ENCODE data around the gene CHMP2A.

DNA sequence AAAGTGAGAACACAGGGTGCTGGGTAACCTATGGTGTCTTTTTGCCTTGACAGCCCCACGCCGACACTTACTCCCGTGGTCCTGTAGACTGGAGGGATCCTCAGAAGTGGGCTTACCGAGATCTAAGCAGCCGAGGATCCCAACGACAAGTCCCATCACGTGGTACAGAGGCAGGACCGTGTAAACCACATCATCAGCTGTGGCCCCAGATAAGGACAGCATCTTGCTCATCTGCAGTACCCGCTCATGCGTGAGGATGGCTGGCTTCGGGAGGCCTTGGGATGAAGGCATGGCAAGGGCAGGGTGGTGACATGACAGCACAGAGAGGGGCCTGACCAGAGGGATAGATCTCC, 45.2 kb downstream of the CHMP2A start:
- TF ChIP-seq, protein P1, sequence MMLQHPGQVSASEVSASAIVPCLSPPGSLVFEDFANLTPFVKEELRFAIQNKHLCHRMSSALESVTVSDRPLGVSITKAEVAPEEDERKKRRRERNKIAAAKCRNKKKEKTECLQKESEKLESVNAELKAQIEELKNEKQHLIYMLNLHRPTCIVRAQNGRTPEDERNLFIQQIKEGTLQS (CRISPR knock-in tag; conservative IDR thresholded peaks at IDR 0.05), result no peak
- TF ChIP-seq TEAD4 (CRISPR knock-in tag; IDR thresholded peaks at IDR 0.05) (no peak), FOXK1 (CRISPR knock-in tag; IDR thresholded peaks at IDR 0.05) (no peak), CBFB (CRISPR knock-in tag; IDR thresholded peaks at IDR 0.05; ENCODE audit: low read depth) (no peak), ZNF263 (CRISPR knock-in tag; IDR thresholded peaks at IDR 0.05; ENCODE audit: low read depth) (no peak)
- TF ChIP-seq, protein P2, sequence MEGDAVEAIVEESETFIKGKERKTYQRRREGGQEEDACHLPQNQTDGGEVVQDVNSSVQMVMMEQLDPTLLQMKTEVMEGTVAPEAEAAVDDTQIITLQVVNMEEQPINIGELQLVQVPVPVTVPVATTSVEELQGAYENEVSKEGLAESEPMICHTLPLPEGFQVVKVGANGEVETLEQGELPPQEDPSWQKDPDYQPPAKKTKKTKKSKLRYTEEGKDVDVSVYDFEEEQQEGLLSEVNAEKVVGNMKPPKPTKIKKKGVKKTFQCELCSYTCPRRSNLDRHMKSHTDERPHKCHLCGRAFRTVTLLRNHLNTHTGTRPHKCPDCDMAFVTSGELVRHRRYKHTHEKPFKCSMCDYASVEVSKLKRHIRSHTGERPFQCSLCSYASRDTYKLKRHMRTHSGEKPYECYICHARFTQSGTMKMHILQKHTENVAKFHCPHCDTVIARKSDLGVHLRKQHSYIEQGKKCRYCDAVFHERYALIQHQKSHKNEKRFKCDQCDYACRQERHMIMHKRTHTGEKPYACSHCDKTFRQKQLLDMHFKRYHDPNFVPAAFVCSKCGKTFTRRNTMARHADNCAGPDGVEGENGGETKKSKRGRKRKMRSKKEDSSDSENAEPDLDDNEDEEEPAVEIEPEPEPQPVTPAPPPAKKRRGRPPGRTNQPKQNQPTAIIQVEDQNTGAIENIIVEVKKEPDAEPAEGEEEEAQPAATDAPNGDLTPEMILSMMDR (IDR thresholded peaks at IDR 0.05), result no peak
- TF ChIP-seq, protein P3, sequence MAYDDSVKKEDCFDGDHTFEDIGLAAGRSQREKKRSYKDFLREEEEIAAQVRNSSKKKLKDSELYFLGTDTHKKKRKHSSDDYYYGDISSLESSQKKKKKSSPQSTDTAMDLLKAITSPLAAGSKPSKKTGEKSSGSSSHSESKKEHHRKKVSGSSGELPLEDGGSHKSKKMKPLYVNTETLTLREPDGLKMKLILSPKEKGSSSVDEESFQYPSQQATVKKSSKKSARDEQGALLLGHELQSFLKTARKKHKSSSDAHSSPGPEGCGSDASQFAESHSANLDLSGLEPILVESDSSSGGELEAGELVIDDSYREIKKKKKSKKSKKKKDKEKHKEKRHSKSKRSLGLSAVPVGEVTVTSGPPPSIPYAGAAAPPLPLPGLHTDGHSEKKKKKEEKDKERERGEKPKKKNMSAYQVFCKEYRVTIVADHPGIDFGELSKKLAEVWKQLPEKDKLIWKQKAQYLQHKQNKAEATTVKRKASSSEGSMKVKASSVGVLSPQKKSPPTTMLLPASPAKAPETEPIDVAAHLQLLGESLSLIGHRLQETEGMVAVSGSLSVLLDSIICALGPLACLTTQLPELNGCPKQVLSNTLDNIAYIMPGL (CRISPR knock-in tag; IDR thresholded peaks at IDR 0.05), result no peak
- TF ChIP-seq, protein P4, sequence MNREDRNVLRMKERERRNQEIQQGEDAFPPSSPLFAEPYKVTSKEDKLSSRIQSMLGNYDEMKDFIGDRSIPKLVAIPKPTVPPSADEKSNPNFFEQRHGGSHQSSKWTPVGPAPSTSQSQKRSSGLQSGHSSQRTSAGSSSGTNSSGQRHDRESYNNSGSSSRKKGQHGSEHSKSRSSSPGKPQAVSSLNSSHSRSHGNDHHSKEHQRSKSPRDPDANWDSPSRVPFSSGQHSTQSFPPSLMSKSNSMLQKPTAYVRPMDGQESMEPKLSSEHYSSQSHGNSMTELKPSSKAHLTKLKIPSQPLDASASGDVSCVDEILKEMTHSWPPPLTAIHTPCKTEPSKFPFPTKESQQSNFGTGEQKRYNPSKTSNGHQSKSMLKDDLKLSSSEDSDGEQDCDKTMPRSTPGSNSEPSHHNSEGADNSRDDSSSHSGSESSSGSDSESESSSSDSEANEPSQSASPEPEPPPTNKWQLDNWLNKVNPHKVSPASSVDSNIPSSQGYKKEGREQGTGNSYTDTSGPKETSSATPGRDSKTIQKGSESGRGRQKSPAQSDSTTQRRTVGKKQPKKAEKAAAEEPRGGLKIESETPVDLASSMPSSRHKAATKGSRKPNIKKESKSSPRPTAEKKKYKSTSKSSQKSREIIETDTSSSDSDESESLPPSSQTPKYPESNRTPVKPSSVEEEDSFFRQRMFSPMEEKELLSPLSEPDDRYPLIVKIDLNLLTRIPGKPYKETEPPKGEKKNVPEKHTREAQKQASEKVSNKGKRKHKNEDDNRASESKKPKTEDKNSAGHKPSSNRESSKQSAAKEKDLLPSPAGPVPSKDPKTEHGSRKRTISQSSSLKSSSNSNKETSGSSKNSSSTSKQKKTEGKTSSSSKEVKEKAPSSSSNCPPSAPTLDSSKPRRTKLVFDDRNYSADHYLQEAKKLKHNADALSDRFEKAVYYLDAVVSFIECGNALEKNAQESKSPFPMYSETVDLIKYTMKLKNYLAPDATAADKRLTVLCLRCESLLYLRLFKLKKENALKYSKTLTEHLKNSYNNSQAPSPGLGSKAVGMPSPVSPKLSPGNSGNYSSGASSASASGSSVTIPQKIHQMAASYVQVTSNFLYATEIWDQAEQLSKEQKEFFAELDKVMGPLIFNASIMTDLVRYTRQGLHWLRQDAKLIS (CRISPR knock-in tag; IDR thresholded peaks at IDR 0.05; ENCODE audit: borderline replicate concordance), result no peak
- TF ChIP-seq, protein P5, sequence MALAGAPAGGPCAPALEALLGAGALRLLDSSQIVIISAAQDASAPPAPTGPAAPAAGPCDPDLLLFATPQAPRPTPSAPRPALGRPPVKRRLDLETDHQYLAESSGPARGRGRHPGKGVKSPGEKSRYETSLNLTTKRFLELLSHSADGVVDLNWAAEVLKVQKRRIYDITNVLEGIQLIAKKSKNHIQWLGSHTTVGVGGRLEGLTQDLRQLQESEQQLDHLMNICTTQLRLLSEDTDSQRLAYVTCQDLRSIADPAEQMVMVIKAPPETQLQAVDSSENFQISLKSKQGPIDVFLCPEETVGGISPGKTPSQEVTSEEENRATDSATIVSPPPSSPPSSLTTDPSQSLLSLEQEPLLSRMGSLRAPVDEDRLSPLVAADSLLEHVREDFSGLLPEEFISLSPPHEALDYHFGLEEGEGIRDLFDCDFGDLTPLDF (CRISPR knock-in tag; IDR thresholded peaks at IDR 0.05), result no peak
- TF ChIP-seq, protein P6, sequence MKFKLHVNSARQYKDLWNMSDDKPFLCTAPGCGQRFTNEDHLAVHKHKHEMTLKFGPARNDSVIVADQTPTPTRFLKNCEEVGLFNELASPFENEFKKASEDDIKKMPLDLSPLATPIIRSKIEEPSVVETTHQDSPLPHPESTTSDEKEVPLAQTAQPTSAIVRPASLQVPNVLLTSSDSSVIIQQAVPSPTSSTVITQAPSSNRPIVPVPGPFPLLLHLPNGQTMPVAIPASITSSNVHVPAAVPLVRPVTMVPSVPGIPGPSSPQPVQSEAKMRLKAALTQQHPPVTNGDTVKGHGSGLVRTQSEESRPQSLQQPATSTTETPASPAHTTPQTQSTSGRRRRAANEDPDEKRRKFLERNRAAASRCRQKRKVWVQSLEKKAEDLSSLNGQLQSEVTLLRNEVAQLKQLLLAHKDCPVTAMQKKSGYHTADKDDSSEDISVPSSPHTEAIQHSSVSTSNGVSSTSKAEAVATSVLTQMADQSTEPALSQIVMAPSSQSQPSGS (CRISPR knock-in tag; IDR thresholded peaks at IDR 0.05; ENCODE audit: borderline replicate concordance, low read depth), result no peak
- TF ChIP-seq, protein P7, sequence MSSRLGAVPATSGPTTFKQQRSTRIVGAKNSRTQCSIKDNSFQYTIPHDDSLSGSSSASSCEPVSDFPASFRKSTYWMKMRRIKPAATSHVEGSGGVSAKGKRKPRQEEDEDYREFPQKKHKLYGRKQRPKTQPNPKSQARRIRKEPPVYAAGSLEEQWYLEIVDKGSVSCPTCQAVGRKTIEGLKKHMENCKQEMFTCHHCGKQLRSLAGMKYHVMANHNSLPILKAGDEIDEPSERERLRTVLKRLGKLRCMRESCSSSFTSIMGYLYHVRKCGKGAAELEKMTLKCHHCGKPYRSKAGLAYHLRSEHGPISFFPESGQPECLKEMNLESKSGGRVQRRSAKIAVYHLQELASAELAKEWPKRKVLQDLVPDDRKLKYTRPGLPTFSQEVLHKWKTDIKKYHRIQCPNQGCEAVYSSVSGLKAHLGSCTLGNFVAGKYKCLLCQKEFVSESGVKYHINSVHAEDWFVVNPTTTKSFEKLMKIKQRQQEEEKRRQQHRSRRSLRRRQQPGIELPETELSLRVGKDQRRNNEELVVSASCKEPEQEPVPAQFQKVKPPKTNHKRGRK (CRISPR knock-in tag; IDR thresholded peaks at IDR 0.05; ENCODE audit: borderline replicate concordance), result no peak
